ENCODE measurements around the gene RAD51B. TPM values are rescaled to one million over a fixed set of nuclear protein-coding genes. Genes with fewer than 3 reads are reported as not detected.

Gene RAD51B
- total and polyA plus RNA-seq, 9 of the 15 experiments (the other 6 are each of a cell fraction or from before 2014, with no cell fraction given) = 8.5 to 17.3 (median 11.3) TPM

DNA sequence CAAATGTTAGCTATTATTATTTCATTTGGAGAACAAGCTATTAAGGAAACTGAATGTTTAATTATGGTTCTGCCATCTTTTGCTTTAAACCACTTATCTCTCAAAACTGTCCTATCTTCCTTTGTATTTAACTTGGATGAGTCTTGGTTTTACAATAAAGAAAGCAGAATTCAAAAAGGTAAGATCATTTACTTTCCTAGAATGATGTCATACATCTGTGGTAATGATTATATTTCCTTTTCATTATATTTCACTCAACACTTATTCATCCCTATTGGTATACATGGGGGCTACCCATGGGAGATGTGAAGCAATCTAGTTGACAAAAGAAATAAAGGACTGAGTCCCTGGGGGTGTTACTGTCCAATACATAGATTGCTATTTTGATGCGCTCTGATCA, 516.6 kb downstream of the RAD51B start (continued):
- TF ChIP-seq, protein P1, sequence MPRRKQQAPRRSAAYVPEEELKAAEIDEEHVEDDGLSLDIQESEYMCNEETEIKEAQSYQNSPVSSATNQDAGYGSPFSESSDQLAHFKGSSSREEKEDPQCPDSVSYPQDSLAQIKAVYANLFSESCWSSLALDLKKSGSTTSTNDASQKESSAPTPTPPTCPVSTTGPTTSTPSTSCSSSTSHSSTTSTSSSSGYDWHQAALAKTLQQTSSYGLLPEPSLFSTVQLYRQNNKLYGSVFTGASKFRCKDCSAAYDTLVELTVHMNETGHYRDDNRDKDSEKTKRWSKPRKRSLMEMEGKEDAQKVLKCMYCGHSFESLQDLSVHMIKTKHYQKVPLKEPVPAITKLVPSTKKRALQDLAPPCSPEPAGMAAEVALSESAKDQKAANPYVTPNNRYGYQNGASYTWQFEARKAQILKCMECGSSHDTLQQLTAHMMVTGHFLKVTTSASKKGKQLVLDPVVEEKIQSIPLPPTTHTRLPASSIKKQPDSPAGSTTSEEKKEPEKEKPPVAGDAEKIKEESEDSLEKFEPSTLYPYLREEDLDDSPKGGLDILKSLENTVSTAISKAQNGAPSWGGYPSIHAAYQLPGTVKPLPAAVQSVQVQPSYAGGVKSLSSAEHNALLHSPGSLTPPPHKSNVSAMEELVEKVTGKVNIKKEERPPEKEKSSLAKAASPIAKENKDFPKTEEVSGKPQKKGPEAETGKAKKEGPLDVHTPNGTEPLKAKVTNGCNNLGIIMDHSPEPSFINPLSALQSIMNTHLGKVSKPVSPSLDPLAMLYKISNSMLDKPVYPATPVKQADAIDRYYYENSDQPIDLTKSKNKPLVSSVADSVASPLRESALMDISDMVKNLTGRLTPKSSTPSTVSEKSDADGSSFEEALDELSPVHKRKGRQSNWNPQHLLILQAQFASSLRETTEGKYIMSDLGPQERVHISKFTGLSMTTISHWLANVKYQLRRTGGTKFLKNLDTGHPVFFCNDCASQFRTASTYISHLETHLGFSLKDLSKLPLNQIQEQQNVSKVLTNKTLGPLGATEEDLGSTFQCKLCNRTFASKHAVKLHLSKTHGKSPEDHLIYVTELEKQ (CRISPR knock-in tag; IDR thresholded peaks at IDR 0.05) = no peak
- TF ChIP-seq YY1 (IDR thresholded peaks at IDR 0.05; ENCODE audit: borderline replicate concordance in 1 of 3, control insufficient read depth in 1 of 3, extremely low read depth in 1 of 3, insufficient read depth in 3 of 3, insufficient read length in 1 of 3, insufficient replicate concordance in 2 of 3, low read depth in 1 of 3, low read length in 2 of 3) (no peak), NCOR1 (IDR thresholded peaks at IDR 0.05) (no peak), ZNF354B (CRISPR knock-in tag; IDR thresholded peaks at IDR 0.05) (no peak), PHF20 (IDR thresholded peaks at IDR 0.05; ENCODE audit: partially characterized antibody) (no peak), CEBPG (CRISPR knock-in tag; IDR thresholded peaks at IDR 0.05) (no peak), CEBPG (tag; conservative IDR thresholded peaks at IDR 0.05 in 1 of 2, IDR thresholded peaks at IDR 0.05 in 1 of 2) (no peak), BRD4 (IDR thresholded peaks at IDR 0.05) (no peak)
- TF ChIP-seq, protein P2, sequence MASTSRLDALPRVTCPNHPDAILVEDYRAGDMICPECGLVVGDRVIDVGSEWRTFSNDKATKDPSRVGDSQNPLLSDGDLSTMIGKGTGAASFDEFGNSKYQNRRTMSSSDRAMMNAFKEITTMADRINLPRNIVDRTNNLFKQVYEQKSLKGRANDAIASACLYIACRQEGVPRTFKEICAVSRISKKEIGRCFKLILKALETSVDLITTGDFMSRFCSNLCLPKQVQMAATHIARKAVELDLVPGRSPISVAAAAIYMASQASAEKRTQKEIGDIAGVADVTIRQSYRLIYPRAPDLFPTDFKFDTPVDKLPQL (IDR thresholded peaks at IDR 0.05; ENCODE audit: extremely low read depth, insufficient read length) = no peak

All from K562 (cell line).